HG02981 (cell line): ENCODE results near the gene CD14.
A peak's percentile ranks its signal among the peaks of the same experiment; 100 is the strongest.
"Not testable (repeated sequence)": the region's sequence is repeated elsewhere in the genome, so short reads cannot be mapped to it uniquely, and the experiment has no call there.

Source experiments
- ATAC-seq: cut with Tn5 transposase; IDR thresholded peaks from one replicate; pipeline ENCODE4 v1.9.1; 2021; ENCODE audit warnings: mild to moderate bottlenecking, moderate library complexity; ENCODE audit not compliant: unreplicated experiment

Gene CD14

DNA sequence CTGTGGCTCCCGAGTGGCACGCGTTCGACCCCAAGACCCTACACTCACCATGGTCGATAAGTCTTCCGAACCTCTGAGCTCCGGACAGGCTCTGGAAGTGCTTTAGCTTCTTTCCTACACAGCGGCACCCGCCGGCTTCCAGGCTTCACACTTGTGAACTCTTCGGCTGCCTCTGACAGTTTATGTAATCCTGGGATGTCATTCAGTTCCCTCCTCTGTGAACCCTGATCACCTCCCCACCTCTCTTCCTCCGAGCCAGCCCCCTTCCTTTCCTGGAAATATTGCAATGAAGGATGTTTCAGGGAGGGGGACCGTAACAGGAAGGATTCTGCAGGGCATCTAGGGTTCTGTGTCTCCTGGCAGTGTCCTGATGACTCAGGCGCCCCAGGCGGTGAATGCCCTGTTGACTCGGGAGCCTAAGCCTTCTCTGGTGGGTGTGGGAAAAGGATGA lies at the start of gene CD14:
CD14 (minus strand) TSS at position 155 of the 451 bp plus-strand sequence; CDS start at position 51, 104 bp downstream.
- ATAC-seq: no peak

DNA sequence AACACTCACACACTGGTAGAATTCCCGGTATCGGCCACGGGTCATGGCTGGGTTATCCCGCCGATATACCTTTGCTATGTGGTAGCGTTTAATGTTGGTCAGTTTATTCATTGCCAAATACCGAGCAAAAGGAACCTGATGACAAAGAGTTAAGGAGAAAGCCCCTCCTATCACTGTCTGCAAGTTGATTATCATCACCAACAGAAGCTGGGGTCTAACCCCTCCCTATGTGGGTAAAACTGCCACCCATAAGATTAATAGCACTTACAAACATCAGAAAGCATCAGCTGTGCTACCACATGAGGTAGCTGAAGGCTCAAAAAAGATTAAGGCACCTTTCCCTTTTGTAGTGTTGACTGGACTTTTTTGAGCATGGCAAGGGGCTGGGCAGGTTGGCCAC lies 46.0 kb upstream of the CD14 start:
- ATAC-seq: no peak

DNA sequence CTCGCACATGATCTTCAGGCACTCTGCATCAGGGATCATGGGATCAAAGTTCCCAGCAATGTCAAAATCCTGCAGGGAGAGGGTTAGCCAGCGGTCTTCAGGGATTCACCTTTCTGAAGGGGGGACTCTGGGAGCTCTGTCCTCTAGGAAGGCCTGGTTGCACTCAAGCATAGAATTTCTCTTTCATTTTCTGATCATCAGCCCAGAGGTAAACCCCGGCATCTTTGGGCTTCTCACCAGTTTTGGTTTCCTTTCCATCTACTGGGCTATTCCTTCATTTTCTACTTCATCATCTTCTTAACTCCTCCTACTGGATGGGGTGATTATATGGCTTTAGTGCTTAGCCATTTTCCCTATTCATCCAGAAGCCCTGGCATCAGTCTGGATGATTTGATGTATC lies 45.0 kb upstream of the CD14 start:
- peak; percentile 74 for ATAC-seq

GRCh38 chr5:140674629-140675028 lies 41.7 kb upstream of the CD14 start:
- no peak for ATAC-seq

GRCh38 chr5:140674211-140674610 lies 41.2 kb upstream of the CD14 start:
- no peak for ATAC-seq

- no peak for ATAC-seq
These were observed 40.4 kb upstream of the CD14 start, which contains the start of gene DND1 for GRCh38 chr5:140673187-140673976. Gene DND1, minus strand, starts transcription at chr5:140673576. Its CDS starts 34 bp downstream, at chr5:140673542.

DNA sequence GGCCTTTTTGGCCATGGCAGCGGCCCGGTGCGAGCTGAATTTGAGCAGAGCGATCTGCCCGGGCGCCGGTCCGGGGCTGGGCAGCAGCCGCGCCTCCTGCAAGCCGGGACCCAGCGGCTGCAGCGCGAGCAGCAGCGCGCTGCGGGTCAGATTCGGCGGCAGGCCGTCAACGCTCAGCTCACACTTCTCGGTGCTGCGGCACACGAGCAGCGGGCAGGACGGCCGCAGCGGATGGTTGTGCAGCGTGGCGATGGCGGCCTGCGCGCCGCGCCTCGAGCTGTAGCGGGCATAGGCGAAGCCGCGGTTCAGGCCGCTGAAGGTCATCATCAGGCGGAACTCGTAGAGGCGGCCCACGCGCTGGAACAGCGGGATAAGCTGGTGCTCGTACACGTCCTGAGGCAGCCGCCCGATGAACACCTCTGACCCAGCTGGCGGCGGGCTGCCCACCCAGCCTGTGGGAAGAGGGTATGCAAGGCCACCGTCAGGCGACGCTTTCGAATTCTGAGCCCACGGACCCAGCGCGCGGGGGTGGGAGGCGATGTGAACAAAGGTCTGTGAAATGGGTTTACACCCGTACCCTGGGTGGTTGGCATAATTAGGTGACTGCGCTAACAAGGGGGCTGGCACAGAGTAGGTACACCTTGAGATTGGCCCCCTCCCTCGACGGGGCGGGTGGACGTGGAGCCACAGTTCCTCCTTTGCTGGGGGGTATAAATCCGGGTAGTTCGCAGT lies 39.6 kb upstream of the CD14 start:
- ATAC-seq: no peak

GRCh38 chr5:140671472-140672125 lies 38.6 kb upstream of the CD14 start:
- ATAC-seq: no peak

GRCh38 chr5:140671035-140671434 lies 38.1 kb upstream of the CD14 start:
- ATAC-seq: not testable (repeated sequence)

GRCh38 chr5:140664359-140665119 lies 31.6 kb upstream of the CD14 start, which contains the start of gene WDR55:
Gene WDR55, plus strand, starts transcription at chr5:140664904. Its CDS starts 9 bp downstream, at chr5:140664913.
- ATAC-seq: peak; percentile 97

DNA sequence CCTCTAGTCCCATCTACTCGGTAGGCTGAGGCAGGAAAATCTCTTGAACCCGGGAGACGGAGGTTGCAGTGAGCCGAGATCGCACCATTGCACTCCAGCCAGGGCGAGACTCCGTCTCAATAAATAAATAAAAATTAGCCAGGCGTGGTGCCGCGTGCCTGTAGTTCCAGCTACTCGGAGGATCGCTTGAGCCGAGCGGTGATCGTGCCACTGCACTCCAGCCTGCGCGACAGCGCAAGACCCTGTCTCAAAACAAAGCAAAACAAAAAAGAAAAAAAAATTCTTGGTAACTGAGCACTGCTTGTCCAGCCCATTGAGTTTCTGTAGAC lies 31.0 kb upstream of the CD14 start:
- no peak for ATAC-seq

DNA sequence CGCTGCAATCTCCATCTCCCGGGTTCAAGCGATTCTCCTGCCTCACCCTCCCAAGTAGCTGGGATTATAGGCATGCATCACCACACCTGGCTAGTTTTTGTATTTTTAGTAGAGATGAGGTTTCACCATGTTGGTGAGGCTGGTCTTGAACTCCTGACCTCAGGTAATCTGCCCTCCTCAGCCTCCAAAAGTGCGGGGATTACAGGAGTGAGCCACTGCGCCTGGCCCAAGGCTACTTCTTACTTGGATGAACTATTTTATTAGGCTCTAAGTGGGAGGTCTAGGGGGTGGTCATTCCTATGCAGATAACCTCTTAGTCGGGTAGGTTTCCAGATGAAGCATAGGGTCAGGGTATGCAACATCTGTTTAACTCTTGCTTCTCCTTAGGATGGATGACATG lies 27.4 kb upstream of the CD14 start:
- ATAC-seq: not testable (repeated sequence)

GRCh38 chr5:140658870-140659269 lies 25.9 kb upstream of the CD14 start:
- ATAC-seq: no peak

- no peak for ATAC-seq
These were observed 14.1 kb upstream of the CD14 start for GRCh38 chr5:140647042-140647419.

DNA sequence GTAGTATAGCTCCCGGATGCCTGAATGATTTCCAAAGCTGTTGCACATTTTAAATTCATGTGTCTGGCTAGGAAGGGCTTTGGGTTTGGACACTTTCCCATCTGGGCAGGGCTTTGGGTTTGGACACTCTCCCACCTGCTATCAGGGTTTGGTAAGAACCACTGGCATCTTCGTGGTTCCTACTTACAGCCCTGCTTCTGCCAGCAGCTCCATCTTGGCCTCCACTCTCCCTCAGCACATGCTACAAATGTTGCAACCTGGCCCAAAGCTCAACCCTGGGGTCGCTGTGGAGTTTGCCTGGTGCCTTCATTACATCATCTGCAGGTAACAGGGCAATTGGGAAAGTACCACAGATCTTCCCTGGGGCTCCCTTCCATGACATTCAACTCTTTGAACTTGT lies 9.7 kb upstream of the CD14 start:
- ATAC-seq: no peak

DNA sequence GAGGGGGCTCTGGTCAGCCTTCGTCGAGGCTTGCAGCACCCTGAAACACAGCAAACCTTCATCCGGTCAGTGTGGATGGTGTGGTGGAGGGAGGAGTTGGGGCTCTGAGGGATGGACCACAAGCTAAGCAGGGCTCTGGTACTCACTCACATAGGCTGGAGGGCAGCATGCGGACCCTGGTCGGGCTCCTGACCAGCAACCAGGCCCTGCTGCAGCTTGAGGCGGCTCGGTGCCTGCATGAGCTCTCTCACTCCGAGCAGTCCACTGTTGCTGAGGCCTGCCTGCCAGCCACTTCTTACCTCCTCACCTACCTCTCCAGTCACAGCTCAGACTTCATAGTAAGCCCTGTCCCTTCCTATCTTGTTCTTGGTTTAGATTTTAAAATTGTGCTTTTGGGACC lies 8.7 kb upstream of the CD14 start:
- ATAC-seq: no peak

DNA sequence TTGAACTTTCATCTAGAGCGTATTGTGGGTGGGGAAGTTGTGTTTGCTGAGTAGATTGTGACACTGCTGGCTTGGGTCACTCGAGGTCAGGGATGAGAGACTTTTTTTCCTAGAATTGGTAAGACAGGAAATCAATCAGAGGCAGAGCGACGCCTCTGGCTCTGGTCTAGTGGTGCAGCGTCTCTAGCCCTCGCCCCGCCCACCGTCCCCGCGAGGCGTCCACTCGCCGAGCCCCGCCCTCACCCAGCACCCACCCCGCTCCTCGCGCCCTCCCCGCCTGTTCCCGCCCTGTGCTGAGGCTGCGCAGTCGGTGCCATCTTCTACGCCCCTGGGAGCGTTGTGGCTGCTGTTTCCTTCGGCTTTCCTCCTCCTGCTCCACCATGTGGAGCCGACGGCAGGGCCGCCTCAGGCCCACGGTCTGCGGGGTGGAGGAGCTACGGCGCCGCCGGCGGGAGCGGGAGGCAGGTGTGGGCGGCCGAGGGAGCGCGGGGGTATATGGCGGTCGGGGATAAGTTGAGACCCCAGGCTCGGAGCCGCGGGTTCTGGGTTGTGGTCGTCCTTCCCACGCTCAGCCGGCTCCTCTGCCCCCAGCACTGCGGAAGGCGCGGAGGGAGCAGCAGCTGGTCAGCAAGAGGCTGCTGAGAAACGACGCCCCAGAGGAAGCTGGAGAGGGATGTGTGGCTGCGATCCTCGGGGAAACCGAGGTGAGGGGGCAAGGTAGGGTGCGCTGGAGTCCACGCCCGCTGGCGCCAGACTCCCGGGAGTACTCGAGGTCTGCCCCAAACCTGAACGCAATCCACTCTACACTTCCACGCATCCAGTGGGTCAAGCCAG lies 6.4 kb upstream of the CD14 start, which contains the start of gene TMCO6:
TMCO6 (plus strand) TSS at position 304 of the 834 bp plus-strand sequence; CDS start at position 381, 77 bp downstream.
- peak; percentile 96 for ATAC-seq

DNA sequence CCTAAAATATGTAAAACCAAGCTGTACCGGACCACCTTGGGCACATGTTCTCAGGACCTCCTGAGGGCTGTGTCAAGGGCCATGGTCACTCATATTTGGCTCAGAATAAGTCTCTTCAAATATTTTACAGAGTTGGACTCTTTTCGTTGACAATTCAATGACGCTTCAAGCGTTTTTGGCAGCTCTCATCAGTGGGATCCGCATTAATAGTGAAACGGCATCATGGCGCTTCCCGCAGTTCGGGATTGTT lies 5.8 kb upstream of the CD14 start:
- ATAC-seq: not testable (repeated sequence)

- ATAC-seq: no peak
These were observed 4.6 kb upstream of the CD14 start for GRCh38 chr5:140637371-140638100.
